Ovary (tissue), 3 donors: ENCODE results near the gene PER2.

ENCODE experiments used
- CTCF ChIP-seq, 3 donors: fragments of 450-650 bp in 2 of 3; fragments of 200-600 bp in 1 of 3; IDR thresholded peaks; one replicate each; pipeline versions ENCODE4 v1.5.1 to v1.8.0; 2016 to 2022; ENCODE audit warnings: antibody characterized with exemption in 3 of 3, mild to moderate bottlenecking in 1 of 3
- EP300 ChIP-seq: sonication (generic); formaldehyde crosslinking; IDR thresholded peaks from one replicate; pipeline ENCODE4 v1.6.1; 2017; ENCODE audit warnings: antibody characterized with exemption
- donor health status: DM: no; HTN: no; CAD: no.

- TF ChIP-seq CTCF (IDR thresholded peaks at IDR 0.05), result no peak
- TF ChIP-seq EP300, result no peak
Measured at GRCh38 chr2:238203973-238204683, 84.3 kb downstream of the PER2 start.
